Measurements from ENCODE around the gene PTN. TPM values are rescaled to one million over a fixed set of nuclear protein-coding genes. Genes with fewer than 3 reads are reported as not detected.

The PTN gene
- total RNA-seq, 1 experiment from 2014 or later: 0.13 TPM

GRCh38 chr7:137204246-137204645, 139.3 kb downstream of the PTN start:
- no TSS peak for BruUV-seq (replicated peaks)
- H3K9me3 ChIP-seq (ENCODE audit: control insufficient read depth, insufficient read depth, low read depth, low read length): 0 out of 2 replicates have a peak, but pooled peaks cover 2% of the 10 kb centered on the region
- ATAC-seq (no peak), DNase-seq (ENCODE audit: low read depth, low spot score) (no peak)
- CTCF ChIA-PET: no interaction called here
- H3K27ac ChIP-seq (ENCODE audit: low read length): no peak overlapping the region
- POLR2A ChIA-PET: no interaction called here
- H3K27me3 ChIP-seq (ENCODE audit: control insufficient read depth, insufficient read depth, low read length): no peaks in the 10 kb centered on the region
- H3K36me3 ChIP-seq (ENCODE audit: control insufficient read depth, insufficient read depth, low read length): no peaks in the 10 kb centered on the region
- H3K4me1 ChIP-seq (ENCODE audit: control insufficient read depth, insufficient read depth, low read length): no peaks in the 10 kb centered on the region
- intact Hi-C loops (cut with micrococcal nuclease; ENCODE audit: unreplicated experiment) (no loop called here), in situ Hi-C loops (cut with HindIII; ENCODE audit: low pct_unique_long_range_greater_than_20kb, low sequenced_read_pairs) (no loop called here)
- H3K4me3 ChIP-seq (ENCODE audit: low read depth in 2 of 2, low read length in 2 of 2): no peak overlapping the region
- no peak for TF ChIP-seq REST (IDR thresholded peaks at IDR 0.05; ENCODE audit: insufficient read depth in 1 of 2, low read depth in 2 of 2, low read length in 1 of 2)
- TF ChIP-seq POLR2AphosphoS5 (IDR thresholded peaks at IDR 0.05; ENCODE audit: low read depth, low read length): no peak
- TF ChIP-seq SIN3A (IDR thresholded peaks at IDR 0.05; ENCODE audit: borderline replicate concordance, insufficient read depth, low read depth, low read length): no peak
- no peak for TF ChIP-seq CTCF (IDR thresholded peaks at IDR 0.05)
- no peak for TF ChIP-seq TCF7L2 (IDR thresholded peaks at IDR 0.05; ENCODE audit: low read depth, low read length)

- 0 out of 2 replicates have a peak, but pooled peaks cover 2% of the 10 kb centered on the region for H3K9me3 ChIP-seq (ENCODE audit: control insufficient read depth, insufficient read depth, low read depth, low read length)
- no TSS peak for BruUV-seq (replicated peaks)
- intact Hi-C loops (cut with micrococcal nuclease; ENCODE audit: unreplicated experiment) (no loop called here), in situ Hi-C loops (cut with HindIII; ENCODE audit: low pct_unique_long_range_greater_than_20kb, low sequenced_read_pairs) (no loop called here)
- POLR2A ChIA-PET: no interaction called here
- DNase-seq (ENCODE audit: low read depth, low spot score) (no peak), ATAC-seq (no peak)
- CTCF ChIA-PET: no interaction called here
- H3K4me3 ChIP-seq (ENCODE audit: low read depth in 2 of 2, low read length in 2 of 2): no peak overlapping the region
- H3K27me3 ChIP-seq (ENCODE audit: control insufficient read depth, insufficient read depth, low read length): no peaks in the 10 kb centered on the region
- H3K27ac ChIP-seq (ENCODE audit: low read length): no peak overlapping the region
- no peaks in the 10 kb centered on the region for H3K36me3 ChIP-seq (ENCODE audit: control insufficient read depth, insufficient read depth, low read length)
- no peaks in the 10 kb centered on the region for H3K4me1 ChIP-seq (ENCODE audit: control insufficient read depth, insufficient read depth, low read length)
- TF ChIP-seq TCF7L2 (IDR thresholded peaks at IDR 0.05; ENCODE audit: low read depth, low read length) (no peak), REST (IDR thresholded peaks at IDR 0.05; ENCODE audit: insufficient read depth in 1 of 2, low read depth in 2 of 2, low read length in 1 of 2) (no peak), POLR2AphosphoS5 (IDR thresholded peaks at IDR 0.05; ENCODE audit: low read depth, low read length) (no peak), SIN3A (IDR thresholded peaks at IDR 0.05; ENCODE audit: borderline replicate concordance, insufficient read depth, low read depth, low read length) (no peak), CTCF (IDR thresholded peaks at IDR 0.05) (no peak)
These were observed 140.2 kb downstream of the PTN start for GRCh38 chr7:137203351-137203750.

All from Panc1 (cell line).